Esophagus squamous epithelium (tissue), 4 donors: ENCODE results near the gene AGBL1.

Experiments
- CTCF ChIP-seq, 6 experiments: fragments of 450-650 bp in 4 of 6; fragments of 200-600 bp in 2 of 6; sonication (generic) in 2 of 6; IDR thresholded peaks; one replicate each; pipeline ENCODE4 v1.5.1; 2016 to 2019; ENCODE audit warnings: antibody characterized with exemption in 6 of 6, mild to moderate bottlenecking in 4 of 6, moderate library complexity in 4 of 6
- POLR2A ChIP-seq, 4 donors: fragments of 450-650 bp; IDR thresholded peaks; one replicate each; pipeline ENCODE4 v1.6.1; 2017; ENCODE audit warnings: antibody characterized with exemption in 4 of 4, mild to moderate bottlenecking in 4 of 4, moderate library complexity in 3 of 4

GRCh38 chr15:86615411-86615810 is 535.7 kb downstream of the AGBL1 start:
- no peak for TF ChIP-seq CTCF (IDR thresholded peaks at IDR 0.05)
- TF ChIP-seq POLR2A (IDR thresholded peaks at IDR 0.05): no peak
